Measurements from ENCODE around the gene MYOM1. TPM values are rescaled to one million over a fixed set of nuclear protein-coding genes. Genes with fewer than 3 reads are reported as not detected.

Gene MYOM1
- total RNA-seq, 2 experiments from 2014 or later = 2.4 to 3.8 TPM

DNA sequence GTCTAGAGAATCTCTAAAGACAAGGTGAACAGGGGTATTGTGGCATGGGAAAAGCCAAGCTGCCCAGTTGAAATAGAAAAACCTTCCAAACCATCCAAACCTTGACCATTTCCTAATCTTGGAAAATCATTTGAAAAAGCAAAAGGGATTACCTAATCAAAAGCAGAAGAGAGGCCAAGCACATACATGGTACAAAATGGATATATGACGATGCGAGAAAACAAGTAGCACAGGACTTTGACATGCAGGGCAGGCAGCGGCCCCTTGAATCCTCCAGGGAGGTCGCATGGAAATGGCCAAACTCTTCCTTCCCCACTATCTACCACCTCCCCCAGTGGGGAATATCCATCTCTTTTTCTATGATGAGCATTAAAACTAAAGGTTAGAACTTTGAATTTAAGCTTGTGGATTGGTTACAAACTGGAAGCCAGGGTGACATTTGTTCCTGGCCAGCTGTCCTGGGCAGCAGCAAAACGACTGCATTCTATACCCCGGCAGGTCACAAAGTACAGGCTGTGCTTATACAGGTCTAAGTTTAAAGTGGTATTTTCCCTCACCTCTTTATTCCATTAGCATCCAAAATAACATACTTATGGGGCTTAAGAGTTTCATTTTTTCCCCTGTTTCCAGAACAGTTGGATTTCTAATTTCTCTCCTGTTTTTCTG lies 24.7 kb downstream of the MYOM1 start:
- BruUV-seq (replicated peaks) = no TSS peak
- ChIA-PET CTCF (ENCODE audit: unreplicated experiment) (no interaction called here), POLR2A (interaction anchor here (0.8 to 1.6 kb wide), 3 partner anchors 10 to 27 kb away, joined by 3 to 4 read pairs (median 4); no protein-coding TSS in a partner anchor)
- peaks cover 7% of the 10 kb centered on the region for H3K4me1 ChIP-seq (ENCODE audit: insufficient read depth, low read length, poor library complexity, severe bottlenecking)
- intact Hi-C loops (cut with micrococcal nuclease; ENCODE audit: unreplicated experiment) = no loop called here
- no peak overlapping the region for H2AFZ ChIP-seq (ENCODE audit: low read length)
- H3K4me3 ChIP-seq (ENCODE audit: low read depth, low read length, poor library complexity, severe bottlenecking) = no peak overlapping the region
- H3K9me3 ChIP-seq (ENCODE audit: low read length) = no peaks in the 10 kb centered on the region
- H3K4me2 ChIP-seq (ENCODE audit: low read length) = no peak overlapping the region
- no peaks in the 10 kb centered on the region for H3K9me2 ChIP-seq (ENCODE audit: insufficient read depth, low read length)
- H3K36me3 ChIP-seq (ENCODE audit: insufficient read depth, low read length) = no peaks in the 10 kb centered on the region
- TF ChIP-seq EZH2phosphoT487 (IDR thresholded peaks at IDR 0.05; ENCODE audit: borderline replicate concordance, low read depth, low read length) = no peak
- TF ChIP-seq, protein P1, sequence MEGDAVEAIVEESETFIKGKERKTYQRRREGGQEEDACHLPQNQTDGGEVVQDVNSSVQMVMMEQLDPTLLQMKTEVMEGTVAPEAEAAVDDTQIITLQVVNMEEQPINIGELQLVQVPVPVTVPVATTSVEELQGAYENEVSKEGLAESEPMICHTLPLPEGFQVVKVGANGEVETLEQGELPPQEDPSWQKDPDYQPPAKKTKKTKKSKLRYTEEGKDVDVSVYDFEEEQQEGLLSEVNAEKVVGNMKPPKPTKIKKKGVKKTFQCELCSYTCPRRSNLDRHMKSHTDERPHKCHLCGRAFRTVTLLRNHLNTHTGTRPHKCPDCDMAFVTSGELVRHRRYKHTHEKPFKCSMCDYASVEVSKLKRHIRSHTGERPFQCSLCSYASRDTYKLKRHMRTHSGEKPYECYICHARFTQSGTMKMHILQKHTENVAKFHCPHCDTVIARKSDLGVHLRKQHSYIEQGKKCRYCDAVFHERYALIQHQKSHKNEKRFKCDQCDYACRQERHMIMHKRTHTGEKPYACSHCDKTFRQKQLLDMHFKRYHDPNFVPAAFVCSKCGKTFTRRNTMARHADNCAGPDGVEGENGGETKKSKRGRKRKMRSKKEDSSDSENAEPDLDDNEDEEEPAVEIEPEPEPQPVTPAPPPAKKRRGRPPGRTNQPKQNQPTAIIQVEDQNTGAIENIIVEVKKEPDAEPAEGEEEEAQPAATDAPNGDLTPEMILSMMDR (conservative IDR thresholded peaks at IDR 0.05; ENCODE audit: low read length) = no peak
- H3K27ac ChIP-seq (ENCODE audit: low read depth, low read length, poor library complexity, severe bottlenecking) = no peak overlapping the region
- no peaks in the 10 kb centered on the region for H3K79me2 ChIP-seq (ENCODE audit: insufficient read depth, low read depth, low read length)
- DNase-seq (ENCODE audit: low spot score) = no peak
- H4K20me1 ChIP-seq (ENCODE audit: insufficient read depth, low read length) = no peaks in the 10 kb centered on the region

DNA sequence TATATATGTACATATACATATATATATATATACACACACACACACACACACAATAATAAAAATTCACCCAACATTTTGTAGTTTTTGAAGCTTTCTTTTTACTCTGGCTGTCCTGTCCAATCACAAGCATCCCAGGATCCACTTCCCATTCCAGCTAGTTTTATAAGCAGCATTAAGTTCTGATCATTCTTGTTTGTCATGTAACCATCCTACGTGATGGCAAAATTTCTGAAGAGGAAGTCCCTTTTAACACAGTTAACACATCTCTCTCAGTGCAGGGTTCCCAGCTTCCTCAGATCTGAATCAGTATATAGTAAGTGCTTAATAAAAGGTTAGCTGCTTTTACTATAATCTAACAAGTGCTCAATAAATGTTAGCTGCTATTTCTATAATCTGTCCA lies 26.4 kb downstream of the MYOM1 start:
- Histone ChIP-seq H3K4me1 (ENCODE audit: insufficient read depth, low read length, poor library complexity, severe bottlenecking) (peaks cover 7% of the 10 kb centered on the region), H4K20me1 (ENCODE audit: insufficient read depth, low read length) (no peaks in the 10 kb centered on the region), H3K4me3 (ENCODE audit: low read depth, low read length, poor library complexity, severe bottlenecking) (no peak overlapping the region), H3K27ac (ENCODE audit: low read depth, low read length, poor library complexity, severe bottlenecking) (no peak overlapping the region), H3K9me2 (ENCODE audit: insufficient read depth, low read length) (no peaks in the 10 kb centered on the region), H2AFZ (ENCODE audit: low read length) (no peak overlapping the region), H3K36me3 (ENCODE audit: insufficient read depth, low read length) (no peaks in the 10 kb centered on the region), H3K4me2 (ENCODE audit: low read length) (no peak overlapping the region), H3K9me3 (ENCODE audit: low read length) (no peaks in the 10 kb centered on the region), H3K79me2 (ENCODE audit: insufficient read depth, low read depth, low read length) (no peaks in the 10 kb centered on the region)
- BruUV-seq (replicated peaks) = no TSS peak
- POLR2A ChIA-PET = interaction anchor here (0.6 to 1.8 kb wide), 5 partner anchors 9 to 136 kb away, joined by 3 to 12 read pairs (median 4); no protein-coding TSS in a partner anchor
- no peak for DNase-seq (ENCODE audit: low spot score)
- no peak for TF ChIP-seq EZH2phosphoT487 (IDR thresholded peaks at IDR 0.05; ENCODE audit: borderline replicate concordance, low read depth, low read length)
- TF ChIP-seq, protein P1 (conservative IDR thresholded peaks at IDR 0.05; ENCODE audit: low read length) = no peak
- intact Hi-C loops (cut with micrococcal nuclease; ENCODE audit: unreplicated experiment) = no loop called here
- CTCF ChIA-PET (ENCODE audit: unreplicated experiment) = interaction anchor here (1.1 kb wide), 1 partner anchor 13 kb away, joined by 3 read pairs; no protein-coding TSS in a partner anchor

DNA sequence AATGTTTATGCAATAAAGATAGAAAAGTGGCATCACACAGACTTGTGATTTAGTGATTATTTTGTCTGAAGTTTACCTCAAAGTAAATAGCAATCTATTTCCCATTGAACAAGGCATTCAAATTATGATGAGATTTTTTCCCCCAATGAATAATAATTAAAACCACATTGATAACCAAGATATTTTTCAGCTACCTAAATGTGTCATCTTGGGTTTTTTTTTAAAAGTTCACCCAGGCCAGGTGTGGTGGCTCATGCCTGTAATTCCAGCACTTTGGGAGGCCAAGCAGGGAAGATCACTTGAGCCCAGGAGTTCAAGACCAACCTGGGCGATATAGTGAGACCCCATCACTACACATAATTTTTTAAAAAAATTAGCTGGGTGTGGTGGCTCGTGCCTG lies 27.0 kb downstream of the MYOM1 start:
- Histone ChIP-seq H4K20me1 (ENCODE audit: insufficient read depth, low read length) (no peaks in the 10 kb centered on the region), H3K9me3 (ENCODE audit: low read length) (no peaks in the 10 kb centered on the region), H3K27ac (ENCODE audit: low read depth, low read length, poor library complexity, severe bottlenecking) (no peak overlapping the region), H3K36me3 (ENCODE audit: insufficient read depth, low read length) (no peaks in the 10 kb centered on the region), H3K9me2 (ENCODE audit: insufficient read depth, low read length) (no peaks in the 10 kb centered on the region), H3K4me2 (ENCODE audit: low read length) (no peak overlapping the region), H3K4me1 (ENCODE audit: insufficient read depth, low read length, poor library complexity, severe bottlenecking) (peaks cover 7% of the 10 kb centered on the region), H3K4me3 (ENCODE audit: low read depth, low read length, poor library complexity, severe bottlenecking) (no peak overlapping the region), H2AFZ (ENCODE audit: low read length) (no peak overlapping the region), H3K79me2 (ENCODE audit: insufficient read depth, low read depth, low read length) (no peaks in the 10 kb centered on the region)
- no peak for DNase-seq (ENCODE audit: low spot score)
- POLR2A ChIA-PET = interaction anchor here (0.6 to 1.8 kb wide), 4 partner anchors 12 to 251 kb away, joined by 3 to 12 read pairs (median 3); no protein-coding TSS in a partner anchor
- TF ChIP-seq EZH2phosphoT487 (IDR thresholded peaks at IDR 0.05; ENCODE audit: borderline replicate concordance, low read depth, low read length) = no peak
- TF ChIP-seq, protein P1 (conservative IDR thresholded peaks at IDR 0.05; ENCODE audit: low read length) = no peak
- intact Hi-C loops (cut with micrococcal nuclease; ENCODE audit: unreplicated experiment) = no loop called here
- no TSS peak for BruUV-seq (replicated peaks)
- CTCF ChIA-PET (ENCODE audit: unreplicated experiment) = interaction anchor here (1.1 kb wide), 1 partner anchor 12 kb away, joined by 3 read pairs; no protein-coding TSS in a partner anchor
